Neuronal stem cell (in vitro differentiated cells): ENCODE results near the gene HIPK4.
A peak's percentile ranks its signal among the peaks of the same experiment; 100 is the strongest.

Experiments used
- DNase-seq: peaks from one replicate; pipeline ENCODE4 v3.0.0-alpha.2; 2013; ENCODE audit warnings: low spot score
- H2AFZ ChIP-seq: one replicate; pipeline ENCODE4 v1.6.1; 2013; ENCODE audit warnings: mild to moderate bottlenecking, low read length, inconsistent platforms
- H2AK5ac ChIP-seq: 2 replicates; pipeline ENCODE4 v1.6.1; 2013; ENCODE audit warnings: low read depth, mild to moderate bottlenecking, inconsistent platforms, low read length, moderate library complexity, mixed read lengths
- H2BK120ac ChIP-seq: 2 replicates; pipeline ENCODE4 v1.6.1; 2013; ENCODE audit warnings: low read depth, mild to moderate bottlenecking, inconsistent platforms, low read length, moderate library complexity, mixed read lengths
- H2BK12ac ChIP-seq: one replicate; pipeline ENCODE4 v1.6.1; 2013; ENCODE audit warnings: low read length, inconsistent platforms
- H2BK15ac ChIP-seq: 2 replicates; pipeline ENCODE4 v1.6.1; 2013; ENCODE audit warnings: mild to moderate bottlenecking, low read length, inconsistent platforms, mixed read lengths
- H2BK5ac ChIP-seq: one replicate; pipeline ENCODE4 v1.6.1; 2013; ENCODE audit warnings: inconsistent platforms, mild to moderate bottlenecking, low read length, moderate library complexity
- H3K14ac ChIP-seq: one replicate; pipeline ENCODE4 v1.6.1; 2013; ENCODE audit warnings: low read length, inconsistent platforms
- H3K18ac ChIP-seq: 2 replicates; pipeline ENCODE4 v1.6.1; 2013; ENCODE audit warnings: low read length, inconsistent platforms
- H3K23ac ChIP-seq: 2 replicates; pipeline ENCODE4 v1.6.1; 2013; ENCODE audit warnings: low read depth, mild to moderate bottlenecking, mixed read lengths, low read length, inconsistent platforms; ENCODE audit not compliant: poor library complexity
- H3K27ac ChIP-seq: replicated peaks from 3 replicates; pipeline ENCODE4 v1.5.1; 2013; ENCODE audit warnings: low read length, inconsistent platforms
- H3K27me3 ChIP-seq, 3 experiments: 2 replicates each; pipeline ENCODE4 v1.6.1; 2013; ENCODE audit warnings: low read length in 3 of 3, mild to moderate bottlenecking in 2 of 3, inconsistent platforms in 1 of 3, low read depth in 1 of 3, mixed read lengths in 1 of 3, moderate library complexity in 1 of 3; ENCODE audit not compliant: control insufficient read depth in 3 of 3, insufficient read depth in 3 of 3
- H3K36me3 ChIP-seq, 2 donors: replicated peaks in 1 of 2; 2 replicates each; pipeline ENCODE4 v1.6.1; 2013; ENCODE audit warnings: low read length in 2 of 2; ENCODE audit not compliant: control insufficient read depth in 2 of 2, insufficient read depth in 2 of 2
- H3K4ac ChIP-seq: 2 replicates; pipeline ENCODE4 v1.6.1; 2013; ENCODE audit warnings: inconsistent platforms, mild to moderate bottlenecking, low read length, moderate library complexity
- H3K4me1 ChIP-seq, 2 donors: 1 replicate in 1 of 2; 2 replicates in 1 of 2; pipeline ENCODE4 v1.6.1; 2013; ENCODE audit warnings: low read length in 2 of 2, low read depth in 1 of 2; ENCODE audit not compliant: control insufficient read depth in 2 of 2, insufficient read depth in 1 of 2
- H3K4me2 ChIP-seq: one replicate; pipeline ENCODE4 v1.6.1; 2013; ENCODE audit warnings: mild to moderate bottlenecking, low read length, inconsistent platforms; ENCODE audit not compliant: insufficient read depth, poor library complexity, severe bottlenecking
- H3K4me3 ChIP-seq, 2 donors: 2 replicates each; pipeline ENCODE4 v1.5.1; 2013; ENCODE audit warnings: low read length in 2 of 2, mild to moderate bottlenecking in 2 of 2, inconsistent platforms in 1 of 2, moderate library complexity in 1 of 2
- H3K79me1 ChIP-seq: one replicate; pipeline ENCODE4 v1.6.1; 2013; ENCODE audit warnings: low read depth, mild to moderate bottlenecking, inconsistent platforms, low read length, moderate library complexity
- H3K9ac ChIP-seq: one replicate; pipeline ENCODE4 v1.6.1; 2013; ENCODE audit warnings: mild to moderate bottlenecking, low read depth, low read length, inconsistent platforms; ENCODE audit not compliant: poor library complexity
- H3K9me3 ChIP-seq, 2 donors: replicated peaks in 1 of 2; 2 replicates each; pipeline versions ENCODE3 to v1.6.1; 2013; ENCODE audit warnings: low read length in 2 of 2, mild to moderate bottlenecking in 2 of 2, inconsistent platforms in 1 of 2, low read depth in 1 of 2, mixed read lengths in 1 of 2, moderate library complexity in 1 of 2; ENCODE audit not compliant: control insufficient read depth in 2 of 2, insufficient read depth in 1 of 2
- H4K8ac ChIP-seq: one replicate; pipeline ENCODE4 v1.6.1; 2013; ENCODE audit warnings: low read depth, mild to moderate bottlenecking, inconsistent platforms, low read length, moderate library complexity
- H4K91ac ChIP-seq: one replicate; pipeline ENCODE4 v1.6.1; 2013; ENCODE audit warnings: low read length, low read depth, mild to moderate bottlenecking, inconsistent platforms; ENCODE audit not compliant: poor library complexity
- WGBS, 2 donors: extraction: QIAGEN DNeasy Blood & Tissue Kit; methylation state at CpG; one replicate each; pipeline ENCODE4 v1.1.7; 2013; ENCODE audit warnings: missing lambda C conversion rate in 2 of 2, mixed read lengths in 1 of 2; ENCODE audit not compliant: insufficient read length in 2 of 2, insufficient replicate concordance in 1 of 2; ENCODE audit errors: extremely low coverage in 2 of 2; 5-methylcytosine and 5-hydroxymethylcytosine counted together

The HIPK4 gene

GRCh38 chr19:40365010-40365409 is 25.0 kb downstream of the HIPK4 start:
- H3K14ac ChIP-seq = no peak overlapping the region
- H2BK5ac ChIP-seq = no peak overlapping the region
- no peak overlapping the region for H3K27ac ChIP-seq
- peak overlapping the region; percentile 53 for H3K4ac ChIP-seq
- peak overlapping the region in 1 of 2 donors; percentile 73 for H3K4me3 ChIP-seq
- no peaks in the 10 kb centered on the region for H3K79me1 ChIP-seq
- H3K9me3 ChIP-seq = no peaks in the 10 kb centered on the region
- no peak overlapping the region for H4K8ac ChIP-seq
- peaks cover 13 to 30% of the 10 kb centered on the region in 2 donors for H3K36me3 ChIP-seq
- H2AFZ ChIP-seq = peak overlapping the region; percentile 87
- no peak overlapping the region for H2AK5ac ChIP-seq
- H3K23ac ChIP-seq = no peak overlapping the region
- H3K18ac ChIP-seq = peak overlapping the region; percentile 57
- no peak overlapping the region for H3K9ac ChIP-seq
- no peak for DNase-seq
- H2BK15ac ChIP-seq = no peak overlapping the region
- H3K27me3 ChIP-seq = no peaks in the 10 kb centered on the region
- H2BK12ac ChIP-seq = no peak overlapping the region
- WGBS, 2 donors = no CpG with 5 or more reads among the region's 3 CpGs
- H2BK120ac ChIP-seq = no peak overlapping the region
- H4K91ac ChIP-seq = no peak overlapping the region
- no peak overlapping the region for H3K4me2 ChIP-seq
- H3K4me1 ChIP-seq = peaks cover 12 to 16% of the 10 kb centered on the region in 2 donors

DNA sequence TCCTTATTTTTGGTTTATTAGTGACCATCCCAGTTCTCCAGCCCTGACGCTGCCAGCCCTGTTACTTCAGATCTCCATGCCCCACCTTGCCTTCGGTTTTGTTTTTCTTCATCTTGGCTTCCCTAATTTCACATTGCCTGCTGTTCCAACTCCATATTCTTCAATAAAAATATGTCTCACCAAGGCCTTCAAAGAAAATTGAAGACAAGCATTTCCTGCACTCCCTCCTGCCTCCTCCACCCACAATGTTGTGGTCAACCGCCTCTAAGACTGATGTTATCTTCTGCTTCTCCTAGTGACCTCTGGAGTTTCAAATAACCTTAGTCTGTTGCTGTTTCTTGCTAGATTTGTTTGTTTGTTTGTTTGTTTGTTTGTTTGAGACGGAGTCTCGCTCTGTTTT is 26.9 kb downstream of the HIPK4 start:
- DNase-seq = no peak
- H3K9me3 ChIP-seq = no peaks in the 10 kb centered on the region
- H2BK120ac ChIP-seq = no peak overlapping the region
- no peak overlapping the region for H3K4ac ChIP-seq
- H3K14ac ChIP-seq = no peak overlapping the region
- H3K27ac ChIP-seq = no peak overlapping the region
- no peak overlapping the region for H3K4me2 ChIP-seq
- H2BK15ac ChIP-seq = no peak overlapping the region
- no peak overlapping the region for H2BK5ac ChIP-seq
- H3K18ac ChIP-seq = no peak overlapping the region
- no peak overlapping the region for H4K8ac ChIP-seq
- no peak overlapping the region for H2AK5ac ChIP-seq
- H4K91ac ChIP-seq = no peak overlapping the region
- peaks cover 7 to 10% of the 10 kb centered on the region in 2 donors for H3K36me3 ChIP-seq
- H2AFZ ChIP-seq = no peak overlapping the region
- H3K79me1 ChIP-seq = no peaks in the 10 kb centered on the region
- H3K4me3 ChIP-seq = no peak overlapping the region
- H2BK12ac ChIP-seq = no peak overlapping the region
- peaks cover 12 to 16% of the 10 kb centered on the region in 2 donors for H3K4me1 ChIP-seq
- WGBS, 2 donors = no CpG with 5 or more reads among the region's 5 CpGs
- no peaks in the 10 kb centered on the region for H3K27me3 ChIP-seq
- H3K9ac ChIP-seq = no peak overlapping the region
- H3K23ac ChIP-seq = no peak overlapping the region

DNA sequence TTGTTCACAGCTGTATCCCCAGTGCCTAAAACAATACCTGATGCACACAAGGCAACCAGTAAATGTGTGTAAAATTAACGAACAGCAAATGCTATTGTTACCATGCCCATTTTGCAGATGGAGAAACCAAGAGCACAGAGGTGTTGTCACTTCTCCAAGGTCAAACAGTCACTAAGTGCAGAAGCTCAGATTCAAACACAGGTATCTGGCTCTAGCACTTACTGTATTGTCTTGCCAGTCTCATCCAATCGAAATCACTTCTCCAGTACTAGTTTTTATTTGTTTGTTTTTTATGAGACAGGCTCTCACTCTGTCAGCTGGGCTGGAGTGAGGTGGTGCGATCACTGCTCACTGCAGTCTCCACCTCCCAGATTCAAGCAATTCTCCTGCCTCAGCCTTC is 27.8 kb downstream of the HIPK4 start:
- no CpG with 5 or more reads among the region's 3 CpGs for WGBS, 2 donors
- Histone ChIP-seq H3K4me1 (peaks cover 11 to 12% of the 10 kb centered on the region in 2 donors), H3K4ac (no peak overlapping the region)

DNA sequence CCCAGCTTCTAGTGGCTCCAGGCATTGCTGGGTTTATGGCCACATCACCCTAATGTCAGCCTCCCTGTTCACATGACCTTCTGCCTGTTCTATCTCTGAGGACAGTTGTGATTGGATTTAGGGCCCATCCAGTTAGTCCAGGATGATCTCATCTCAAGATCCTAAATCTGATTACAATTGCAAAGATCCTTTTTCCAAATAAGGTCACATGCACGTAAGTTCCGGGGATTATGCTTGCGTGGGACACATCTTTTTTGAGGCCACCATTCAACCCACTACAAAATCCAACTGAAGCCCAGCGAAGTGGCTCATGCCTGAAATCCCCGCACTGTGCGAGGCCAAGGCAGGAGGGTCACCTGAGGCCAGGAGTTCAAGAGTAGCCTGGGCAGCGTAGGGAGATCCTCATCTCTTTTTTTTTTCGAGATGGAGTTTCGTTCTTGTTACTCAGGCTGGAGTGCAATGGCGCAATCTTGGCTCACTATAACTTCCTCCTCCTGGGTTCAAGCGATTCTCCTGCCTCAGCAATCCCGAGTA is 29.2 kb downstream of the HIPK4 start:
- no peak overlapping the region for H2BK5ac ChIP-seq
- H3K4me3 ChIP-seq = no peak overlapping the region
- H3K18ac ChIP-seq = no peak overlapping the region
- no peak overlapping the region for H2BK120ac ChIP-seq
- no peaks in the 10 kb centered on the region for H3K9me3 ChIP-seq
- H3K79me1 ChIP-seq = no peaks in the 10 kb centered on the region
- H2AFZ ChIP-seq = no peak overlapping the region
- no peak for DNase-seq
- H2BK12ac ChIP-seq = no peak overlapping the region
- no peak overlapping the region for H3K27ac ChIP-seq
- H3K4ac ChIP-seq = no peak overlapping the region
- H3K4me2 ChIP-seq = no peak overlapping the region
- no peak overlapping the region for H2BK15ac ChIP-seq
- H3K27me3 ChIP-seq = no peaks in the 10 kb centered on the region
- H3K36me3 ChIP-seq = no peaks in the 10 kb centered on the region
- H4K8ac ChIP-seq = no peak overlapping the region
- H2AK5ac ChIP-seq = no peak overlapping the region
- no peak overlapping the region for H3K23ac ChIP-seq
- peaks cover 0 to 2% of the 10 kb centered on the region in 2 donors for H3K4me1 ChIP-seq
- no peak overlapping the region for H3K9ac ChIP-seq
- H4K91ac ChIP-seq = no peak overlapping the region
- no peak overlapping the region for H3K14ac ChIP-seq
- WGBS, 2 donors = no CpG with 5 or more reads among the region's 12 CpGs

More for the DNA sequence above, 27.8 kb downstream of the HIPK4 start:
- no peaks in the 10 kb centered on the region for H3K27me3 ChIP-seq
- no peak overlapping the region for H3K4me3 ChIP-seq
- DNase-seq = no peak
- H3K79me1 ChIP-seq = no peaks in the 10 kb centered on the region
- no peak overlapping the region for H3K4me2 ChIP-seq
- no peak overlapping the region for H3K14ac ChIP-seq
- no peak overlapping the region for H2AFZ ChIP-seq
- no peak overlapping the region for H3K18ac ChIP-seq
- no peak overlapping the region for H3K27ac ChIP-seq
- H2BK15ac ChIP-seq = no peak overlapping the region
- H2BK12ac ChIP-seq = no peak overlapping the region
- no peak overlapping the region for H3K23ac ChIP-seq
- no peak overlapping the region for H2BK120ac ChIP-seq
- H3K9ac ChIP-seq = no peak overlapping the region
- no peaks in the 10 kb centered on the region for H3K9me3 ChIP-seq
- no peak overlapping the region for H4K91ac ChIP-seq
- H3K36me3 ChIP-seq = peaks cover 0 to 1% of the 10 kb centered on the region in 2 donors
- no peak overlapping the region for H2AK5ac ChIP-seq
- no peak overlapping the region for H4K8ac ChIP-seq
- no peak overlapping the region for H2BK5ac ChIP-seq
